OCI-LY1 (cell line): Measurements from ENCODE around the gene CASQ2.

Experiments
- H2AFZ ChIP-seq: fragments of 200-600 bp; sonication (generic), shearing (Covaris generic); 2 replicates; pipeline ENCODE4 v1.6.0; 2014; ENCODE audit warnings: antibody characterized with exemption, mild to moderate bottlenecking, low read length
- H3F3A ChIP-seq: fragments of 200-600 bp; sonication (generic), shearing (Covaris generic); 2 replicates; pipeline ENCODE4 v1.6.0; 2014; ENCODE audit warnings: mild to moderate bottlenecking, antibody characterized with exemption, low read length, moderate library complexity; ENCODE audit not compliant: insufficient read depth
- H3K27ac ChIP-seq: fragments of 200-600 bp; sonication (generic); 2 replicates; pipeline ENCODE4 v1.5.1; 2014; ENCODE audit warnings: low read length, mixed run types, mild to moderate bottlenecking, low read depth; ENCODE audit not compliant: poor library complexity, severe bottlenecking
- H3K27me3 ChIP-seq: fragments of 200-600 bp; sonication (generic); 2 replicates; pipeline ENCODE4 v1.6.0; 2014; ENCODE audit warnings: antibody characterized with exemption, mild to moderate bottlenecking, low read length, moderate library complexity; ENCODE audit not compliant: insufficient read depth
- H3K36me3 ChIP-seq: fragments of 200-600 bp; sonication (generic); 2 replicates; pipeline ENCODE4 v1.6.1; 2014; ENCODE audit warnings: mild to moderate bottlenecking, antibody characterized with exemption, low read length, moderate library complexity, mixed read lengths; ENCODE audit not compliant: insufficient read depth
- H3K4me1 ChIP-seq: fragments of 200-600 bp; sonication (generic); 2 replicates; pipeline ENCODE4 v1.5.1; 2014; ENCODE audit warnings: mild to moderate bottlenecking, low read length, moderate library complexity; ENCODE audit not compliant: insufficient read depth, severe bottlenecking
- H3K4me2 ChIP-seq: fragments of 200-600 bp; sonication (generic), shearing (Covaris generic); 2 replicates; pipeline ENCODE4 v1.6.1; 2014; ENCODE audit warnings: low read length
- H3K4me3 ChIP-seq: fragments of 200-600 bp; sonication (generic); 2 replicates; pipeline ENCODE4 v1.5.1; 2014; ENCODE audit warnings: low read length, low read depth, mild to moderate bottlenecking, mixed read lengths; ENCODE audit not compliant: poor library complexity, severe bottlenecking
- H3K79me2 ChIP-seq: fragments of 200-600 bp; shearing (Covaris generic); 2 replicates; pipeline ENCODE4 v1.6.1; 2016; ENCODE audit warnings: mixed run types, low read length, mixed read lengths; ENCODE audit not compliant: insufficient read depth
- H3K9ac ChIP-seq: fragments of 200-600 bp; sonication (generic), shearing (Covaris generic); 2 replicates; pipeline ENCODE4 v1.6.1; 2014; ENCODE audit warnings: mild to moderate bottlenecking, low read length, mixed read lengths
- H3K9me2 ChIP-seq: fragments of 200-600 bp; sonication (generic), shearing (Covaris generic); 2 replicates; pipeline ENCODE4 v1.6.1; 2014; ENCODE audit warnings: low read depth, mild to moderate bottlenecking, low read length, mixed read lengths
- H3K9me3 ChIP-seq: fragments of 200-600 bp; shearing (Covaris generic); 2 replicates; pipeline ENCODE4 v1.6.1; 2014; ENCODE audit warnings: low read length, mixed read lengths
- H4K20me1 ChIP-seq: fragments of 200-600 bp; sonication (generic), shearing (Covaris generic); 2 replicates; pipeline ENCODE4 v1.6.0; 2016; ENCODE audit warnings: mild to moderate bottlenecking, low read length; ENCODE audit not compliant: insufficient read depth
- CTCF ChIP-seq: fragments of 200-600 bp; sonication (generic), shearing (Covaris generic); IDR thresholded peaks from 2 replicates; pipeline ENCODE4 v1.5.1; 2017; ENCODE audit warnings: mild to moderate bottlenecking, antibody characterized with exemption, low read length, moderate library complexity, mixed read lengths
- EZH2 ChIP-seq: fragments of 200-600 bp; sonication (generic), shearing (Covaris generic); IDR thresholded peaks from 2 replicates; pipeline ENCODE4 v1.8.0; 2017; ENCODE audit warnings: borderline replicate concordance, mixed run types, mild to moderate bottlenecking, antibody characterized with exemption, low read length, moderate library complexity, mixed read lengths

Gene CASQ2

GRCh38 chr1:115765091-115765490 lies 3.4 kb downstream of the CASQ2 start:
- Histone ChIP-seq H3K9me2 (no peaks in the 10 kb centered on the region), H3K27ac (no peak overlapping the region), H3K27me3 (no peaks in the 10 kb centered on the region), H2AFZ (no peak overlapping the region), H3K4me2 (no peak overlapping the region), H3F3A (no peaks in the 10 kb centered on the region), H3K36me3 (no peaks in the 10 kb centered on the region), H3K4me1 (no peaks in the 10 kb centered on the region), H4K20me1 (no peaks in the 10 kb centered on the region), H3K9ac (no peak overlapping the region), H3K9me3 (no peaks in the 10 kb centered on the region), H3K79me2 (no peaks in the 10 kb centered on the region), H3K4me3 (no peak overlapping the region)
- TF ChIP-seq CTCF (no peak), EZH2 (no peak)

GRCh38 chr1:115764541-115764940 lies 4.0 kb downstream of the CASQ2 start:
- H3K4me1 ChIP-seq, result no peaks in the 10 kb centered on the region
- peak; percentile 5; the same call in 1 of the 2 replicates for TF ChIP-seq CTCF
- no peak for TF ChIP-seq EZH2
- H3K9me3 ChIP-seq, result no peaks in the 10 kb centered on the region
- H3K27ac ChIP-seq, result no peak overlapping the region
- H3K9me2 ChIP-seq, result no peaks in the 10 kb centered on the region
- H3K36me3 ChIP-seq, result no peaks in the 10 kb centered on the region
- H3K4me2 ChIP-seq, result no peak overlapping the region
- no peaks in the 10 kb centered on the region for H3K79me2 ChIP-seq
- H2AFZ ChIP-seq, result no peak overlapping the region
- H3F3A ChIP-seq, result no peaks in the 10 kb centered on the region
- H4K20me1 ChIP-seq, result no peaks in the 10 kb centered on the region
- H3K9ac ChIP-seq, result no peak overlapping the region
- H3K27me3 ChIP-seq, result no peaks in the 10 kb centered on the region
- H3K4me3 ChIP-seq, result no peak overlapping the region

- no peak overlapping the region for H2AFZ ChIP-seq
- no peak overlapping the region for H3K4me2 ChIP-seq
- no peaks in the 10 kb centered on the region for H3K79me2 ChIP-seq
- H3K9me2 ChIP-seq, result no peaks in the 10 kb centered on the region
- H3F3A ChIP-seq, result no peaks in the 10 kb centered on the region
- H3K36me3 ChIP-seq, result no peaks in the 10 kb centered on the region
- no peak overlapping the region for H3K9ac ChIP-seq
- H3K27me3 ChIP-seq, result no peaks in the 10 kb centered on the region
- H3K27ac ChIP-seq, result no peak overlapping the region
- H3K9me3 ChIP-seq, result no peaks in the 10 kb centered on the region
- no peak for TF ChIP-seq CTCF
- TF ChIP-seq EZH2, result no peak
- no peaks in the 10 kb centered on the region for H4K20me1 ChIP-seq
- H3K4me3 ChIP-seq, result no peak overlapping the region
- no peaks in the 10 kb centered on the region for H3K4me1 ChIP-seq
Measured at GRCh38 chr1:115762779-115763178, 5.7 kb downstream of the CASQ2 start.
